C4-2B (cell line): ENCODE measurements around the gene SHANK1.

Experiments used
- H3K27ac ChIP-seq: fragments of 450-650 bp; 2 replicates; pipeline ENCODE4 v1.5.1; 2017
- CTCF ChIP-seq: fragments of 450-650 bp; conservative IDR thresholded peaks from 2 replicates; pipeline ENCODE4 v1.5.1; 2017; ENCODE audit warnings: mild to moderate bottlenecking
- ZFX ChIP-seq: fragments of 450-650 bp; IDR thresholded peaks from 2 replicates; pipeline ENCODE4 v1.6.1; 2017

Gene SHANK1

DNA sequence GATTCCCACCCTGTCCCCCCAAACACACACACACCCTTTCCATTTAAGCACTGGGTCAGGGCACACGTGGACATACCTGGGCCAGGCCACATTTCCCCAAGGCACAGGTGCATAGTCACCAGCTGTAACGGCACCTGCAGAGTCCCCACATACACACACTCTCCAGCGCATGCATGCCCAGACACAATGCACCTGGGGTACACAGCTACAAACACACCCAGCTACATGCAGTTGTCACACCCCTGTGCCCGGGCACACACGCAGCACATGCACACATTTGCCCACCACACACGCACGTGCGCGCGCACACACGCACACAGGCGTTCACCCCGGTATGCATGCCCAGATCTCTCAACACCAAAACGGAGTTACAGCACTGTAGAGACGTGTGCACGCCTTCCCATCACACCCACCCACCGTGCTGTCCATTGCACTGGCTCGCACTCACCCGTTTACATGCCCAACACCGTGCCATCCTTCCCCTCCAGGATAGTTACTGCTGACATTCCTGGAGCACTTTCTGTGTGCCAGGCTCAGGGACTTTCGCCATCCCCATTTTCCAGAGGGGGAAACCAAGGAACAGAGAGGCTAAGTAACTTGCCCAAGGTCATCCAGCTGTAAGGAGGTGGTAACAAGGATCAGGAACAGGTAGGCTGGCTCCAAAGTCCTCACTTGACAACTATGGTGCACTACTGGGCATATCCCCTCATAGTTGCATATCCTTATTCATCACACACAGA lies 749 bp upstream of the SHANK1 start:
- TF ChIP-seq CTCF (no peak), ZFX (no peak)
- no peak overlapping the region for H3K27ac ChIP-seq

DNA sequence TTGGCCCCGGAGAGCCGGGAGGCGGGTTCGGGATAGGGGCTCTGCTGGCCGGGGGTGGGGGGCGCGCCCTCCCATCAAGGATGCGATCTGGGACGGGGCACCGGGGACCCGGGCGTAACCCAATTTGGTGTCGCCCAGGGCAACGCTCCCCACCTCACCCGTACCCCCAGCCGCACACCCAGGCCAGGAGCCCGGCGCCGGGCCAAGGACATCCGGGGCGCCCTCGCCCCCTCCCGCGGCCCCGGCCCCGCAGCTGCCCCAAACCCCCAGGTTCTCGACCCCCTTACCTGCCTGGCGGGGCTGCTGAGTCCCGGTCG lies 525 bp downstream of the SHANK1 start:
- TF ChIP-seq CTCF, result no peak
- no peak for TF ChIP-seq ZFX
- no peak overlapping the region for H3K27ac ChIP-seq

DNA sequence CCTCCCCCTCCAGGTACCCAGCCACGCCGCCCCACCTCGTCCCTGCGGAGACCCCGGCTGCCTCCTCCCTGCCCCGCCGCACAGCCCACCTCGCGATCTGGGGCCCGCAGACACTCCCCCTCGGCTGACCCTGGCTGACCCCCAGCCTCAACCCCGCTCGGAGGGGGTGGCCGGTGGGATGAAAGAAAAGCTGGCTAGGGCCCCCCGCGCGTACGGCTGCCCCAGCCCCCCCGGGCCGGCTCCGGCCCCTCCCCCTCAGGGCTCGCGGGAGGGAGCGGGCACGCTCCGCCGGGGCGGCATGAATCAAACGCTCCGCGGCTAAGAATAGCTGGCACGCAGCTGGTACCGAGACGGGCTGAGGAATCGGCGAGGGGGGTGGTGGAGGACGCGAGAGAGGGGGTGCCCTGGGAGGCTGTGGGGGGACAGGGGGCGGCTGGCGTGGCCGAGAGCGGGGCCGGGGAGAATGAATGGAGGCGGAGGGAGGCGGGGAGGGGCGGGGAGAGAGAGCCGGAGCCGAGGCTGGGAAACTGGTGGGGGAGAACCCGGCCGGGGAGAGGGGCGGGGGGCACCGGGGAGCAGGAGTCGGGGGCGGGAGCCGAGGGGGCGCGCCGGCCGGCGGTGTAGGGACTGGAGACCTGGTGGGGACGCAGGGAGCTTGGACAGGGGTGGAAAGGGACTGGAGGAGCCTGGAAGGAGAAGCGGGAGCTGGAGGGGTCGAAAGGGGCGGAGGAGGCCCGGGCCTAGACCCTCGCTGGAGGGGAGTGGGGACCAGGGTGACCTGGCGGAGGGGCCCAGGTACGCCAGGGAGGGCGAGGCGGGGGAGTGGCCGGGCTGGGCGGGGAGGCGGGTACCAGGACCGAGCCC lies 1.1 kb downstream of the SHANK1 start:
- H3K27ac ChIP-seq, result no peak overlapping the region
- TF ChIP-seq CTCF (no peak), ZFX (no peak)

- no peak overlapping the region for H3K27ac ChIP-seq
- TF ChIP-seq ZFX, result no peak
- no peak for TF ChIP-seq CTCF
These were observed 1.7 kb downstream of the SHANK1 start for GRCh38 chr19:50717891-50718254.

- no peak for TF ChIP-seq CTCF
- TF ChIP-seq ZFX, result no peak
- no peak overlapping the region for H3K27ac ChIP-seq
These were observed 2.4 kb downstream of the SHANK1 start for GRCh38 chr19:50717026-50717723.

- TF ChIP-seq ZFX (no peak), CTCF (no peak)
- H3K27ac ChIP-seq, result no peak overlapping the region
These were observed 3.2 kb downstream of the SHANK1 start for GRCh38 chr19:50716178-50717025.
